GM21528 (cell line): ENCODE measurements around the gene GUCY2C.
"Not testable (repeated sequence)": the region's sequence is repeated elsewhere in the genome, so short reads cannot be mapped to it uniquely, and the experiment has no call there.

Source experiments
- ATAC-seq: cut with Tn5 transposase; IDR thresholded peaks from one replicate; pipeline ENCODE4 v1.9.1; 2021; ENCODE audit warnings: mild to moderate bottlenecking, moderate library complexity; ENCODE audit not compliant: unreplicated experiment, low FRiP score

The GUCY2C gene

GRCh38 chr12:14689144-14689543 is 7.3 kb downstream of the GUCY2C start:
- ATAC-seq, result no peak

- ATAC-seq, result not testable (repeated sequence)
Measured at GRCh38 chr12:14682231-14682630, 14.2 kb downstream of the GUCY2C start.

GRCh38 chr12:14681625-14682024 is 14.8 kb downstream of the GUCY2C start:
- no peak for ATAC-seq

GRCh38 chr12:14681190-14681589 is 15.2 kb downstream of the GUCY2C start:
- no peak for ATAC-seq

GRCh38 chr12:14678547-14679150 is 17.8 kb downstream of the GUCY2C start:
- ATAC-seq, result no peak

GRCh38 chr12:14668591-14668990 is 27.8 kb downstream of the GUCY2C start:
- ATAC-seq, result no peak

DNA sequence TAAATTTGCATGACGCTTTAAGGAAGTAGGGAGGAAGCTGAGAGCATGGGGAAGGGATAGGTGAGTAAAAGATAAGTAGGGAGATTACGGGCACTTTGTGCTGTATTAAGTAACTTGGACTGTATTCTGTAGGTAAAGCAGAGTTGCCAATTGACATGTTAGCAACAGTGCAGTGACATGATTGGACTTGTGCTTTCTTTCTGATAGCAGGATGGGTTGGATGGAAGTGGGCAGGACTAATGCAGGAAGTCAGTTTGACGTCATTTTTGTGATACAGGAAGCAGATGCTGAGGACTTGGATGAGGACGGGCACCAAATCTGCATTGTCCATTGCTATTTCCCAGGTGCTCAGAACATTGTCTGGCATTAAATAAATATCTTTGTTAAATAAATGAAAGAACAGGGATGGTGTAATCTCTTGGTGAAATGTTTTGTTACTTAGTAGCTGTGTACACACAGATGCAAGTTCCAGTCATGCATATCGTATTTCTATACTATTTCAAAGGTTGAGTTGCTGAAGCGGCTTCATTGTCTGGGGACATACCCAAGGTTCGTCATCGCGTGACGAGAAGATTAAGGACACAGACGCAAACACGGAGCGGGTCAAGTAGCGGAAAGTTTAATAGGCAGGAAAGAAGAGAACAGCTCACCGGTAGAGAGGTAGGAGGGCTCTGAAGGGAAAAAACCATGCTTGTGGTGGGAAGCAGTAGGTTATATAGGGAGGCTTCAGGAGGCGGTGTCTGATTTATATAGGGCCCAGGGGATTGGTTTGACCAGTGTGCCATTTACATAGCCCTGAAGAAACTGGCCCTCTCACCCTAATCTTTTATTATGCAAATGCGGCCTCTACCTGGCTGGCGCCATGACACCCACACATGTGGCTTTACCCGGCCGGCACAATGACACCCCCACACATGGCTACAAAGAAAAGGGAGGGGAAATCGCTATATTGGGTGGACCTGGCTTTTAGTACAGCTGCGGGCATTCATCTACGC is 30.7 kb downstream of the GUCY2C start:
- ATAC-seq, result no peak

DNA sequence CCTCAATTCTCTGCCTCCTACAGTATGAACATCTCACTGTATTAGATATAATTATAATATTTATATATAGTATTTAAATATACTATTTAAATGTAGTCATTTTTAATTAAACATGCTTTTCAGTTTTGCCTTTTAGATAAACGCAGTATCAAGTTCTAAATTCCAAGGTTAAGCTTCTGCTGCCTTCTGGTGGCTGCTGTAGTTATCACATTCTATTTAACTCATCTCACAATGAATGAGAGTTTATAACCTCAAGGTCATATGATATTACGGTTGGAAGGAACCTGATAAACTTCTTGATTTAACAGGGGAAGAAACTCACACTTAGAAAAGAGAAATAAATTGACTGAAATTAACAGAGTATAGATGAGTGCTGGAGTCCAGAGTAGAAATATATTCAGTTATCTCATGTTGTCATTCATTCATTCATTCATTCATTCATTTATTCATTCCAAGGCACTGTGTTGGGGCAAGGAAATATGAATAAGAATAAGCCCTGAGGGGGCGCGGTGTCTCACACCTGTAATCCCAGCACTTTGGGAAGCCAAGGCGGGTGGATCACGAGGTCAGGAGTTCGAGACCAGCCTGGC is 31.9 kb downstream of the GUCY2C start:
- ATAC-seq, result no peak

GRCh38 chr12:14663002-14663401 is 33.4 kb downstream of the GUCY2C start:
- ATAC-seq, result no peak

DNA sequence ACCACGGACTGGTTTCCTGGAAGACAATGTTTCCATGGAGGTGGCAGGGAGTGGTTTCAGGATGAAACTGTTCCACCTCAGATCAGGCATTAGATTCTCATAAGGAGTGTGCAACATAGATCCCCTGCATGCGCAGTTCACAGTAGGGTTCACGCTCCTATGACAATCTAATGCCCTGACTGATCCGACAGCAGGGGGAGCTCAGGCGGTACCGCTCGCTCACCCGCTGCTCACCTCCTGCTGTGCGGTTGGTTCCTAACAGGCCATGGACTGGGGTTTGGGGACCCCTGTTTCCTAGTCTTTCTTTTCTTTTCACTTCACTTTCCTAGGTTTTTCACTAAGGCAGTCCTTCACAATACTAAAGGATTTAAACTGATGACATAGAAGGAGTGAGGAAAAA is 39.6 kb downstream of the GUCY2C start:
- no peak for ATAC-seq

DNA sequence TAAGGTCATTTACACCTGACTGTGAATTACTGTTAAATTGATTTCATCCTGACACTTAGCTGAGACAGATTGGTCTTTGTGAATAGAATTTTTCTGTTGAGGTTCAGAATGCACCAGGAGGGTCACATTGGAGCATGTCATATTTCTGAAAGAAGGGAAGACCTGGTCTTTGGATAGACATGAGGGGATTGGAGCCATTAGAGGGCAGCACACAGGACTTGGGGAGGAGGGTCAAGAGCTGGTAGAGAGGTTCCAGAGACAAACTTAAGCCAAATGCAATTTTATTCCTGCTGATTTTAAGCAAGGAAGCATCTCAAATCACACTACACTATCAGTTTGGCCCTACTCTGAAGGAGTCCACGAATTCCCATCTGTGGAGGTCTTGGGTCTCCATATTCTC is 41.1 kb downstream of the GUCY2C start:
- no peak for ATAC-seq

GRCh38 chr12:14654842-14655241 is 41.6 kb downstream of the GUCY2C start:
- no peak for ATAC-seq

DNA sequence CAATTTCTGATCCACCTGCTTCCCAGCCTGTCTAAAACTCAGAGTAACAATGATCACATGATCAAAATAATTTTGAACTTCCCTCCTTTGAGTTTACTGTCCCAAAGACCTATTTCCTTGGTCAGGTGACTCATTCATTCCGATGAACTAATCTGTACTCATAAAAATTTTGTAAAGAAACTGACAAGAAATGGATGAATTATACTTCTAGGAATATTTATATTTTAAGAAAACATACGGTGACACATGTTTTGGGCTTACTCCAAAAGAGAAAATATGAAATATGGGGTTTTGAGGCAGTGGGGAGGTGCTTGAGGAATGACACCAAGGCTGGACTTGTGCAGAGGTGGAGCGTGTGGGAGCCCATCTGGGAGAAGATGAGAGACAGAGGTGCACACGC is 42.0 kb downstream of the GUCY2C start:
- ATAC-seq, result no peak

DNA sequence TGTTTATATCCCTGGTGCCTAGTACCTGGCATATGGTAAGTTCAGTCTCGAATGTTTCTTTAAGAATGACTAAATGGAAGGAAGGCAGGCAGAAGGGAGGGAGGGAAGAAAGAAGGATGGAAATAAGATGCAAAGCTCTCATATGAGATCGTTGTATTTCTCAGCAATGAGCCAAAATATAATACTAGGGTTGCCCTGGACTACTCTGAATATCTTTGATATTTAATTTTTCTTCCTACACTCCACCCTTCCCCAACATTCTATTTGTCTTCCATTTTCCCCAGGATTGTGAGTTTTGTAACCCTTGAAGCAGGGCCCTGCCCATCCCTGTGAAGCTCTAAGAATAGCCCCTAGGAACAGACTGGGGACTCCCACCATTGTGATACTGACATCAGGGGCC is 43.9 kb downstream of the GUCY2C start:
- ATAC-seq, result no peak

DNA sequence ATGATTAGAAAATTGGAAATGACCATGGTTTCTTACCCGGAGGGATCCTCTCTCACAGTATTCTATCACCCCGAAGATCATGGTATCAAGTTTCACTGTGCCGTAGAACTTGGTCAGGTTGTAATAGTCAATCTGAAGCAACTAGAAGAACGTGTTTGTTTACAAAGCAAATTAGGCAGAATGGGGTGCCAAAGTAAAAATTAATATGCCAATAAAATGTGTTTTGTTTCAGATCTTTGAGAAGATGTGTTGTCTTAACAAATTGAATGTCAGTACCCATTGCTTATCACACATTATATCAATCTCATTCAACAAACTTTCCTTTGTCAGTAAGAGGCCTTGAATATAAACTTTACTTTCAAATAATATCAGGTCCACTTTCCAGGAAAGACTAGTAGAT is 45.0 kb downstream of the GUCY2C start:
- no peak for ATAC-seq

GRCh38 chr12:14650789-14651188 is 45.6 kb downstream of the GUCY2C start:
- ATAC-seq, result no peak

- ATAC-seq, result no peak
Measured at GRCh38 chr12:14647028-14647750, 49.2 kb downstream of the GUCY2C start.

- ATAC-seq, result no peak
Measured at GRCh38 chr12:14643251-14643650, 53.1 kb downstream of the GUCY2C start.

DNA sequence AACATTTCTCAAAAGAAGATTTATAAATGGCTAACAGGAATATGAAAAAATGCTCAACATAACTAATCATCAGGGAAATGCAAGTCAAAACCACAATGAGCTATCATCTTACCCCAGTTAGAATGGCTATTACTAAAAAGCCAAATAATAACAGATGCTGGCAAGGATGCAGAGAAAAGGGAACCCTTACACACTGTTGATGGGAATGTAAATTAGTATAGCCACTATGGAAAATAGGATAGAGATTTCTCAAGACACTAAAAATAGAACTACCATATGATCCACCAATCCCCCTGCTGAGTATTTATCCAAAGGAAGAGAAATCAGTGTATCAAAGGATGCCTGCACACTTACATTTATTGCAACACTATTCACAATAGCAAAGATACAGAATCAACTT is 58.3 kb downstream of the GUCY2C start:
- ATAC-seq, result no peak

- ATAC-seq, result no peak
Measured at GRCh38 chr12:14635776-14636175, 60.6 kb downstream of the GUCY2C start.

- no peak for ATAC-seq
Measured at GRCh38 chr12:14630793-14631192, 65.6 kb downstream of the GUCY2C start.
